ENCODE data around the gene ANK3.

ANK3 gene

DNA sequence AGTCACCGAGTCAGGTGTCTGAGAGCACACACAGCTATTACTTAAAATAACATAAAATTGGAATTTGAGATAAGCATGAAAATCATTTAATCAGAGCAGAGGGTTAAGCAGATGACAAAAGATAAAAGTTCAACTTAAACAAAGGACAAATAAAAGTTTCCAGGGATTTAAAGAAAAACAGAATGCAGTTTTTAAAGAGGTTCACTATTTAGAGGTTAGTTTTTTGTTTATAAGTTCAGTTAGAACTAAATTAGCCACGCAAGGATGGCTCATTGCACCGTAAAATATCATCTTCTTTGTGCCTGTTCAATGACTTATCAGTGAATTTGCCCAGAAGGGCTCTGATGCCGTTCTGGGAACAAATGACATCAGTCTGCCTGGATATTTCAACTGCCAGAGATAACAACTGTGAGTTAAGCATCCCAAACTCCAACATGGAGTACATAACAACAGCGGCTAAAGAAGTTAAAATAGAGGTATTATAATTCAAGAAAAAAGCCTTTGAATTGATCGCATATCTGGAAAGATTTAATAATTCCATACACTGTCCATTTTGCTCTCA, 107.8 kb downstream of the ANK3 start:
- peak; percentile 78 to 91 for DNase-seq
- H2AK5ac ChIP-seq (ENCODE audit: low read length) = no peak overlapping the region
- no peak overlapping the region for H3K18ac ChIP-seq (ENCODE audit: low read length)
- no peak overlapping the region for H2BK12ac ChIP-seq (ENCODE audit: low read length)
- H2BK120ac ChIP-seq (ENCODE audit: insufficient read depth, low read length, poor library complexity) = no peak overlapping the region
- H3K9ac ChIP-seq (ENCODE audit: low read length) = no peak overlapping the region
- H2AFZ ChIP-seq (ENCODE audit: insufficient read depth, low read length, poor library complexity) = no peak overlapping the region
- no peak overlapping the region for H3K4me2 ChIP-seq (ENCODE audit: low read length)
- H4K91ac ChIP-seq (ENCODE audit: low read depth, low read length) = no peak overlapping the region
- no peak overlapping the region for H3K14ac ChIP-seq (ENCODE audit: low read length)
- no peaks in the 10 kb centered on the region for H3K79me2 ChIP-seq (ENCODE audit: control insufficient read depth, insufficient read depth, low read length, poor library complexity)
- no peaks in the 10 kb centered on the region for H3K36me3 ChIP-seq (ENCODE audit: control insufficient read depth in 1 of 2, insufficient read depth in 2 of 2, low read length in 2 of 2)
- H3K9me3 ChIP-seq (ENCODE audit: insufficient read depth, low read depth, low read length) = no peaks in the 10 kb centered on the region
- no peaks in the 10 kb centered on the region for H3K27me3 ChIP-seq (ENCODE audit: insufficient read depth, low read length)
- no peak overlapping the region for H3K27ac ChIP-seq (ENCODE audit: low read depth, low read length)
- no peak overlapping the region for H3K23ac ChIP-seq (ENCODE audit: low read length)
- peaks cover 3% of the 10 kb centered on the region for H3K79me1 ChIP-seq (ENCODE audit: low read length)
- peaks cover 0 to 5% of the 10 kb centered on the region in 2 experiments for H3K4me1 ChIP-seq (ENCODE audit: control insufficient read depth in 1 of 2, insufficient read depth in 2 of 2, low read length in 2 of 2)
- H4K8ac ChIP-seq (ENCODE audit: low read depth, low read length) = no peak overlapping the region
- H3K4ac ChIP-seq (ENCODE audit: low read depth, low read length) = no peak overlapping the region
- WGBS (ENCODE audit: extremely low coverage, insufficient coverage, insufficient read length) = no CpG with 5 or more reads among the region's 6 CpGs
- no peak overlapping the region for H4K12ac ChIP-seq (ENCODE audit: low read depth, low read length)
- H2BK5ac ChIP-seq (ENCODE audit: low read depth, low read length, poor library complexity) = no peak overlapping the region
- no peak overlapping the region for H3K4me3 ChIP-seq (ENCODE audit: low read depth, low read length)

DNA sequence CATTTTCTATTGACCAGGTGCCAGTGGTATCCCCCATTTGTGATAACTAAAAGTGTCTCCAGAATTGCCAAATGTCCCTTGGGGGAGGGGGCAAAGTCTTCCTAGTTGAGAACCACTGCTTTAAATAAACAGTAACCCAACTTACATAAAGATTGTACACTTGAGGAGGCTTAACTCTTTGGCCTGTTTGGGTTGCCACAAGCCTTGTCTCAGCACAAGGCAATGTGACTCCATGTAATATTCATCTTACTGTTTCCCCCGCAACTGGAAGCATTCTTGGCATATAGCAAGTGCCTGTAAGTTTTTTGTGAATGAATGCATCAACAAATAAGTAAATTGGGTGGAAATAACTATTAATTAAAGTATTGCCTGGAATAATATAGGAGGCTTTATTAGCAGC, 108.3 kb downstream of the ANK3 start:
- H3K18ac ChIP-seq (ENCODE audit: low read length) = no peak overlapping the region
- no peak overlapping the region for H3K4me3 ChIP-seq (ENCODE audit: low read depth, low read length)
- H3K9ac ChIP-seq (ENCODE audit: low read length) = no peak overlapping the region
- H2BK120ac ChIP-seq (ENCODE audit: insufficient read depth, low read length, poor library complexity) = no peak overlapping the region
- no peak overlapping the region for H3K27ac ChIP-seq (ENCODE audit: low read depth, low read length)
- no peak overlapping the region for H2BK5ac ChIP-seq (ENCODE audit: low read depth, low read length, poor library complexity)
- H2BK12ac ChIP-seq (ENCODE audit: low read length) = peak overlapping the region; percentile 53
- no peak overlapping the region for H4K12ac ChIP-seq (ENCODE audit: low read depth, low read length)
- H3K4ac ChIP-seq (ENCODE audit: low read depth, low read length) = no peak overlapping the region
- H2AFZ ChIP-seq (ENCODE audit: insufficient read depth, low read length, poor library complexity) = no peak overlapping the region
- no peaks in the 10 kb centered on the region for H3K36me3 ChIP-seq (ENCODE audit: control insufficient read depth in 1 of 2, insufficient read depth in 2 of 2, low read length in 2 of 2)
- no peak overlapping the region for H3K23ac ChIP-seq (ENCODE audit: low read length)
- no peaks in the 10 kb centered on the region for H3K27me3 ChIP-seq (ENCODE audit: insufficient read depth, low read length)
- peak in 1 of 2 donors; percentile 8 for DNase-seq
- H3K79me2 ChIP-seq (ENCODE audit: control insufficient read depth, insufficient read depth, low read length, poor library complexity) = no peaks in the 10 kb centered on the region
- H4K8ac ChIP-seq (ENCODE audit: low read depth, low read length) = no peak overlapping the region
- no peaks in the 10 kb centered on the region for H3K9me3 ChIP-seq (ENCODE audit: insufficient read depth, low read depth, low read length)
- peak overlapping the region; percentile 62 for H4K91ac ChIP-seq (ENCODE audit: low read depth, low read length)
- WGBS (ENCODE audit: extremely low coverage, insufficient coverage, insufficient read length) = no CpG with 5 or more reads among the region's 1 CpG
- no peak overlapping the region for H2AK5ac ChIP-seq (ENCODE audit: low read length)
- H3K4me1 ChIP-seq (ENCODE audit: control insufficient read depth in 1 of 2, insufficient read depth in 2 of 2, low read length in 2 of 2) = peaks cover 0 to 5% of the 10 kb centered on the region in 2 experiments
- H3K14ac ChIP-seq (ENCODE audit: low read length) = no peak overlapping the region
- no peak overlapping the region for H3K4me2 ChIP-seq (ENCODE audit: low read length)
- H3K79me1 ChIP-seq (ENCODE audit: low read length) = peaks cover 3% of the 10 kb centered on the region

DNA sequence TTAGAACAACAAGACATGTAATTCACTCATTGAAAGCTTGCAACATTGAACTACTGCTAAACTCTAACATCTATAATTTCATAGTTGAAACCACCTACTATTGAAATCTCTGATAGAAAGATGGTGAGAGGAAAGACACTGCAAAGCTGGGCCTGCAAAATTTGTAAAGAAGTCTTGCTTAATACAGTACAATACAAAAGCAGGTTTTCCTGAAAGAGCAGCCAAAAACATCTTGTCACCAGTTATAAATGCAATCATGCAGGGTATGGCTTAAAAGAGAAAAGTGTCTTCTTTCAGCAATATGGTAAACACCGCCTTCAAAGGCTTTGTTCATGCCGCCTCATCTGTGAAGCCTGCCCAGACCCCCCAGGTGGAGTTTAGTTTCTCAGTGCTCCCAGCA, 109.2 kb downstream of the ANK3 start:
- no CpG with 5 or more reads among the region's 2 CpGs for WGBS (ENCODE audit: extremely low coverage, insufficient coverage, insufficient read length)
- Histone ChIP-seq H2AFZ (ENCODE audit: insufficient read depth, low read length, poor library complexity) (no peak overlapping the region), H3K4ac (ENCODE audit: low read depth, low read length) (no peak overlapping the region), H4K8ac (ENCODE audit: low read depth, low read length) (no peak overlapping the region), H2BK12ac (ENCODE audit: low read length) (no peak overlapping the region), H3K79me1 (ENCODE audit: low read length) (peaks cover 3% of the 10 kb centered on the region), H3K27ac (ENCODE audit: low read depth, low read length) (no peak overlapping the region), H3K4me1 (ENCODE audit: control insufficient read depth in 1 of 2, insufficient read depth in 2 of 2, low read length in 2 of 2) (peaks cover 0 to 5% of the 10 kb centered on the region in 2 experiments), H3K79me2 (ENCODE audit: control insufficient read depth, insufficient read depth, low read length, poor library complexity) (no peaks in the 10 kb centered on the region), H3K18ac (ENCODE audit: low read length) (no peak overlapping the region), H4K12ac (ENCODE audit: low read depth, low read length) (no peak overlapping the region), H3K14ac (ENCODE audit: low read length) (no peak overlapping the region), H2BK5ac (ENCODE audit: low read depth, low read length, poor library complexity) (no peak overlapping the region), H4K91ac (ENCODE audit: low read depth, low read length) (no peak overlapping the region), H2BK120ac (ENCODE audit: insufficient read depth, low read length, poor library complexity) (no peak overlapping the region), H3K23ac (ENCODE audit: low read length) (no peak overlapping the region), H3K36me3 (ENCODE audit: control insufficient read depth in 1 of 2, insufficient read depth in 2 of 2, low read length in 2 of 2) (no peaks in the 10 kb centered on the region), H3K4me3 (ENCODE audit: low read depth, low read length) (no peak overlapping the region), H3K9me3 (ENCODE audit: insufficient read depth, low read depth, low read length) (no peaks in the 10 kb centered on the region), H3K4me2 (ENCODE audit: low read length) (no peak overlapping the region), H3K9ac (ENCODE audit: low read length) (no peak overlapping the region), H3K27me3 (ENCODE audit: insufficient read depth, low read length) (no peaks in the 10 kb centered on the region), H2AK5ac (ENCODE audit: low read length) (no peak overlapping the region)
- DNase-seq = no peak

DNA sequence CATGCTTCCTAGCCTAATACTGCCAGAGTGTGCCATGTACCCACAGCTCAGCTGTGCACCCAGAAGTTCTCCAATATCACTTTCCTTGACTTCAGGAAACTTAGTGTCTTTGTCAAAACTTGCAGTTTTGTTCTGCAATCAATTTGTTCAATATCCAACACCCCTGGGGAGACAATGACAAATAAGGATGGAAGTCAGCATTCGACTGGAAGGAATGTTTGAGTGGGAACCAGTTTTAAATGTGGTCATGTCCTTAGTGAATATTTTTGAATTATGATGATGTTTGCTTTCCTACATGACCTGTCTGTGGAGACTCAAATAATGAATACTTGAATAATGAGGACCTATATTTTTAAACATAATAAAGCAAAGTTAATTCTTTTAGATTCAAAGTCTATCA, 112.0 kb downstream of the ANK3 start:
- H3K4me2 ChIP-seq (ENCODE audit: low read length) = no peak overlapping the region
- H3K4me1 ChIP-seq (ENCODE audit: control insufficient read depth in 1 of 2, insufficient read depth in 2 of 2, low read length in 2 of 2) = peaks cover 0 to 5% of the 10 kb centered on the region in 2 experiments
- no peak overlapping the region for H2BK120ac ChIP-seq (ENCODE audit: insufficient read depth, low read length, poor library complexity)
- H3K36me3 ChIP-seq (ENCODE audit: control insufficient read depth in 1 of 2, insufficient read depth in 2 of 2, low read length in 2 of 2) = no peaks in the 10 kb centered on the region
- H3K27ac ChIP-seq (ENCODE audit: low read depth, low read length) = no peak overlapping the region
- H4K12ac ChIP-seq (ENCODE audit: low read depth, low read length) = no peak overlapping the region
- H3K23ac ChIP-seq (ENCODE audit: low read length) = no peak overlapping the region
- H2BK5ac ChIP-seq (ENCODE audit: low read depth, low read length, poor library complexity) = no peak overlapping the region
- no peak overlapping the region for H3K4me3 ChIP-seq (ENCODE audit: low read depth, low read length)
- no peaks in the 10 kb centered on the region for H3K27me3 ChIP-seq (ENCODE audit: insufficient read depth, low read length)
- H4K91ac ChIP-seq (ENCODE audit: low read depth, low read length) = no peak overlapping the region
- H3K79me1 ChIP-seq (ENCODE audit: low read length) = peaks cover 3% of the 10 kb centered on the region
- H2AFZ ChIP-seq (ENCODE audit: insufficient read depth, low read length, poor library complexity) = no peak overlapping the region
- DNase-seq = no peak
- H3K18ac ChIP-seq (ENCODE audit: low read length) = no peak overlapping the region
- H3K79me2 ChIP-seq (ENCODE audit: control insufficient read depth, insufficient read depth, low read length, poor library complexity) = no peaks in the 10 kb centered on the region
- no peak overlapping the region for H2BK12ac ChIP-seq (ENCODE audit: low read length)
- no peak overlapping the region for H3K14ac ChIP-seq (ENCODE audit: low read length)
- no peak overlapping the region for H3K9ac ChIP-seq (ENCODE audit: low read length)
- no peaks in the 10 kb centered on the region for H3K9me3 ChIP-seq (ENCODE audit: insufficient read depth, low read depth, low read length)
- H4K8ac ChIP-seq (ENCODE audit: low read depth, low read length) = no peak overlapping the region
- WGBS (ENCODE audit: extremely low coverage, insufficient coverage, insufficient read length) = no CpG with 5 or more reads among the region's 1 CpG
- no peak overlapping the region for H2AK5ac ChIP-seq (ENCODE audit: low read length)
- no peak overlapping the region for H3K4ac ChIP-seq (ENCODE audit: low read depth, low read length)

Measured in trophoblast cell (in vitro differentiated cells and primary cell).